ENCODE measurements around the gene NEUROD6.

The NEUROD6 gene

GRCh38 chr7:31340603-31341002 is at the start of gene NEUROD6:
TSS of gene NEUROD6 (minus strand) at chr7:31340726. CDS start at chr7:31339268, 1,458 bp downstream.
- Histone ChIP-seq H3K4me3 (ENCODE audit: low read depth in 1 of 2, low read length in 1 of 2) (no peak within 1 kb of the TSS), H3K27ac (no peak within 1 kb of the TSS), H3K27me3 (peaks cover 47% of the 10 kb centered on the region), H3K9me3 (no peaks in the 10 kb centered on the region), H3K36me3 (no peaks in the 10 kb centered on the region), H3K4me1 (ENCODE audit: control insufficient read depth in 1 of 2, insufficient read depth in 1 of 2, low read depth in 1 of 2, low read length in 1 of 2) (no peaks in the 10 kb centered on the region)
- TF ChIP-seq CTCF (IDR thresholded peaks at IDR 0.05): no peak

- no peaks in the 10 kb centered on the region for H3K27me3 ChIP-seq
- no peak overlapping the region for H3K27ac ChIP-seq
- H3K4me3 ChIP-seq (ENCODE audit: low read depth in 1 of 2, low read length in 1 of 2): no peak overlapping the region
- H3K9me3 ChIP-seq: no peaks in the 10 kb centered on the region
- no peaks in the 10 kb centered on the region for H3K4me1 ChIP-seq (ENCODE audit: control insufficient read depth in 1 of 2, insufficient read depth in 1 of 2, low read depth in 1 of 2, low read length in 1 of 2)
- no peak for TF ChIP-seq CTCF (IDR thresholded peaks at IDR 0.05)
- no peaks in the 10 kb centered on the region for H3K36me3 ChIP-seq
Observed at GRCh38 chr7:31384466-31384865, 43.9 kb upstream of the NEUROD6 start.

- no peak overlapping the region for H3K4me3 ChIP-seq (ENCODE audit: low read depth in 1 of 2, low read length in 1 of 2)
- no peak overlapping the region for H3K27ac ChIP-seq
- no peak for TF ChIP-seq CTCF (IDR thresholded peaks at IDR 0.05)
Observed at GRCh38 chr7:31382722-31383121, 42.2 kb upstream of the NEUROD6 start.

GRCh38 chr7:31373337-31374289 is 33.1 kb upstream of the NEUROD6 start:
- Histone ChIP-seq H3K27me3 (no peaks in the 10 kb centered on the region), H3K27ac (no peak overlapping the region)

More at GRCh38 chr7:31382722-31383121, 42.2 kb upstream of the NEUROD6 start:
- H3K9me3 ChIP-seq: no peaks in the 10 kb centered on the region
- no peaks in the 10 kb centered on the region for H3K36me3 ChIP-seq
- H3K4me1 ChIP-seq (ENCODE audit: control insufficient read depth in 1 of 2, insufficient read depth in 1 of 2, low read depth in 1 of 2, low read length in 1 of 2): no peaks in the 10 kb centered on the region
- no peaks in the 10 kb centered on the region for H3K27me3 ChIP-seq

GRCh38 chr7:31372231-31372959 is 31.9 kb upstream of the NEUROD6 start:
- Histone ChIP-seq H3K4me3 (ENCODE audit: low read depth in 1 of 2, low read length in 1 of 2) (no peak overlapping the region), H3K36me3 (no peaks in the 10 kb centered on the region), H3K9me3 (no peaks in the 10 kb centered on the region), H3K27me3 (no peaks in the 10 kb centered on the region), H3K27ac (no peak overlapping the region), H3K4me1 (ENCODE audit: control insufficient read depth in 1 of 2, insufficient read depth in 1 of 2, low read depth in 1 of 2, low read length in 1 of 2) (no peaks in the 10 kb centered on the region)
- no peak for TF ChIP-seq CTCF (IDR thresholded peaks at IDR 0.05)

More at GRCh38 chr7:31373337-31374289, 33.1 kb upstream of the NEUROD6 start:
- no peak for TF ChIP-seq CTCF (IDR thresholded peaks at IDR 0.05)
- no peaks in the 10 kb centered on the region for H3K9me3 ChIP-seq
- no peaks in the 10 kb centered on the region for H3K36me3 ChIP-seq
- H3K4me1 ChIP-seq (ENCODE audit: control insufficient read depth in 1 of 2, insufficient read depth in 1 of 2, low read depth in 1 of 2, low read length in 1 of 2): no peaks in the 10 kb centered on the region
- no peak overlapping the region for H3K4me3 ChIP-seq (ENCODE audit: low read depth in 1 of 2, low read length in 1 of 2)

Data from neutrophil (primary cell).